Suprapubic skin (tissue), 4 donors: ENCODE results near the gene GAP43. TPM values are rescaled to one million over a fixed set of nuclear protein-coding genes. Genes with fewer than 3 reads are reported as not detected.

Experiments used
- DNase-seq, 2 donors: peaks; one replicate each; pipeline ENCODE4 v3.0.0-alpha.2; 2019; ENCODE audit warnings: low spot score in 2 of 2
- H3K27ac ChIP-seq: fragments of 200-600 bp; sonication (generic); one replicate; pipeline ENCODE4 v1.5.1; 2019
- H3K27me3 ChIP-seq: fragments of 200-600 bp; sonication (generic); one replicate; pipeline ENCODE4 v1.5.1; 2019
- H3K36me3 ChIP-seq: fragments of 200-600 bp; sonication (generic); one replicate; pipeline ENCODE4 v1.5.1; 2019
- H3K4me1 ChIP-seq: fragments of 200-600 bp; sonication (generic); one replicate; pipeline ENCODE4 v1.5.1; 2019
- H3K4me3 ChIP-seq: fragments of 200-600 bp; sonication (generic); one replicate; pipeline ENCODE4 v1.5.1; 2019; ENCODE audit warnings: mild to moderate bottlenecking
- H3K9me3 ChIP-seq: fragments of 200-600 bp; sonication (generic); one replicate; pipeline ENCODE4 v1.5.1; 2019
- CTCF ChIP-seq, 2 donors: fragments of 200-600 bp in 1 of 2; fragments of 450-650 bp in 1 of 2; sonication (generic) in 1 of 2; IDR thresholded peaks; one replicate each; pipeline ENCODE4 v1.5.1; 2016 to 2019; ENCODE audit warnings: antibody characterized with exemption in 2 of 2, mild to moderate bottlenecking in 1 of 2, moderate library complexity in 1 of 2
- EP300 ChIP-seq: sonication (generic); formaldehyde crosslinking; IDR thresholded peaks from one replicate; pipeline ENCODE4 v1.6.1; 2017; ENCODE audit warnings: antibody characterized with exemption
- POLR2A ChIP-seq, 2 donors: fragments of 450-650 bp; IDR thresholded peaks; one replicate each; pipeline ENCODE4 v1.6.1; 2017; ENCODE audit warnings: antibody characterized with exemption in 2 of 2, mild to moderate bottlenecking in 2 of 2, moderate library complexity in 2 of 2
- POLR2AphosphoS5 ChIP-seq, 3 donors: sonication (generic); formaldehyde crosslinking; IDR thresholded peaks; one replicate each; pipeline ENCODE4 v1.6.1; 2017; ENCODE audit warnings: antibody characterized with exemption in 3 of 3
- WGBS: methylation state at CpG from one replicate; pipeline ENCODE4 v1.1.5; 2018; 5-methylcytosine and 5-hydroxymethylcytosine counted together
- total RNA-seq, 4 donors: library from RNA; depleted of rRNA; stranded (reverse); fragments of >200 nt; gene quantifications; one replicate each; pipeline ENCODE4 v1.1.0, GENCODE V29; 2016

Gene GAP43
- total RNA-seq, 4 donors from 2014 or later = not detected

GRCh38 chr3:115706311-115706829 lies 83.1 kb downstream of the GAP43 start:
- no peaks in the 10 kb centered on the region for H3K27me3 ChIP-seq
- H3K4me3 ChIP-seq = no peak overlapping the region
- H3K27ac ChIP-seq = no peak overlapping the region
- DNase-seq = no peak
- TF ChIP-seq CTCF (IDR thresholded peaks at IDR 0.05) (no peak), EP300 (no peak), POLR2AphosphoS5 (IDR thresholded peaks at IDR 0.05) (no peak), POLR2A (IDR thresholded peaks at IDR 0.05) (no peak)
- H3K4me1 ChIP-seq = no peaks in the 10 kb centered on the region
- H3K36me3 ChIP-seq = no peaks in the 10 kb centered on the region
- H3K9me3 ChIP-seq = no peaks in the 10 kb centered on the region
- 88% methylated on average over 3 of the region's 3 CpGs for WGBS

GRCh38 chr3:115708540-115708939 lies 85.2 kb downstream of the GAP43 start:
- WGBS = 75% methylated on average over 2 of the region's 2 CpGs
- H3K27me3 ChIP-seq = no peaks in the 10 kb centered on the region
- DNase-seq = no peak
- no peaks in the 10 kb centered on the region for H3K4me1 ChIP-seq
- H3K36me3 ChIP-seq = no peaks in the 10 kb centered on the region
- H3K4me3 ChIP-seq = no peak overlapping the region
- no peak overlapping the region for H3K27ac ChIP-seq
- H3K9me3 ChIP-seq = no peaks in the 10 kb centered on the region
- no peak for TF ChIP-seq POLR2A (IDR thresholded peaks at IDR 0.05)
- TF ChIP-seq POLR2AphosphoS5 (IDR thresholded peaks at IDR 0.05) = no peak
- no peak for TF ChIP-seq CTCF (IDR thresholded peaks at IDR 0.05)
- no peak for TF ChIP-seq EP300

GRCh38 chr3:115709093-115709492 lies 85.8 kb downstream of the GAP43 start:
- H3K27ac ChIP-seq = no peak overlapping the region
- no peaks in the 10 kb centered on the region for H3K9me3 ChIP-seq
- no peaks in the 10 kb centered on the region for H3K4me1 ChIP-seq
- DNase-seq = no peak
- no peaks in the 10 kb centered on the region for H3K27me3 ChIP-seq
- no peak overlapping the region for H3K4me3 ChIP-seq
- no peaks in the 10 kb centered on the region for H3K36me3 ChIP-seq
- WGBS = 49% methylated on average over 3 of the region's 3 CpGs
- TF ChIP-seq EP300 (no peak), CTCF (IDR thresholded peaks at IDR 0.05) (no peak), POLR2AphosphoS5 (IDR thresholded peaks at IDR 0.05) (no peak), POLR2A (IDR thresholded peaks at IDR 0.05) (no peak)

GRCh38 chr3:115709931-115710330 lies 86.6 kb downstream of the GAP43 start:
- DNase-seq = no peak
- Histone ChIP-seq H3K9me3 (no peaks in the 10 kb centered on the region), H3K4me1 (no peaks in the 10 kb centered on the region), H3K4me3 (no peak overlapping the region), H3K36me3 (no peaks in the 10 kb centered on the region), H3K27ac (no peak overlapping the region), H3K27me3 (no peaks in the 10 kb centered on the region)
- 82% methylated on average over 3 of the region's 3 CpGs for WGBS
- TF ChIP-seq POLR2A (IDR thresholded peaks at IDR 0.05) (no peak), CTCF (IDR thresholded peaks at IDR 0.05) (no peak), EP300 (no peak), POLR2AphosphoS5 (IDR thresholded peaks at IDR 0.05) (no peak)

GRCh38 chr3:115710799-115711198 lies 87.5 kb downstream of the GAP43 start:
- H3K9me3 ChIP-seq = no peaks in the 10 kb centered on the region
- no peak overlapping the region for H3K4me3 ChIP-seq
- DNase-seq = no peak
- no peaks in the 10 kb centered on the region for H3K36me3 ChIP-seq
- H3K27me3 ChIP-seq = no peaks in the 10 kb centered on the region
- TF ChIP-seq POLR2A (IDR thresholded peaks at IDR 0.05) (no peak), EP300 (no peak), POLR2AphosphoS5 (IDR thresholded peaks at IDR 0.05) (no peak), CTCF (IDR thresholded peaks at IDR 0.05) (no peak)
- 53% methylated on average over 2 of the region's 2 CpGs for WGBS
- H3K27ac ChIP-seq = no peak overlapping the region
- no peaks in the 10 kb centered on the region for H3K4me1 ChIP-seq
